A549 (cell line): Measurements from ENCODE around the gene TSC22D2. TPM values are rescaled to one million over a fixed set of nuclear protein-coding genes. Genes with fewer than 3 reads are reported as not detected.

ENCODE experiments used
- ATAC-seq, 2 experiments: fragments of 200-7000 bp in 1 of 2; fragments of >200 bp in 1 of 2; cut with Nextera tagmentation in 1 of 2; cut with Tn5 transposase in 1 of 2; 3 replicates each; pipeline versions ENCODE4 v1.8.0 to v1.9.1; 2018 to 2020; ENCODE audit warnings: mild to moderate bottlenecking in 1 of 2, moderate library complexity in 1 of 2
- CTCF ChIA-PET: fragments of 300-600 bp; sonication (Branson Sonifier 250); formaldehyde crosslinking; extraction: SDS; loops from one replicate; lab custom pipeline; 2021; ENCODE audit warnings: antibody characterized with exemption, inconsistent platforms; lab: Yijun Ruan, JAX
- POLR2A ChIA-PET: fragments of 350-600 bp; formaldehyde crosslinking; extraction: SDS; loops from one replicate; lab custom pipeline; 2021; ENCODE audit warnings: antibody characterized with exemption, inconsistent platforms; lab: Yijun Ruan, JAX
- DNase-seq, 2 experiments: peaks; one replicate each; pipeline versions ENCODE4 v3.0.0 to v3.0.0-alpha.2; 2011 to 2016; ENCODE audit warnings: low read depth in 1 of 2, low spot score in 1 of 2
- FAIRE-seq: peaks from 2 replicates; lab custom pipeline; 2011; peaks lifted over from hg19 to GRCh38; lab: Jason Lieb, UNC
- H3K27ac ChIP-seq, 2 experiments: fragments of >200 bp; sonication (Bioruptor Twin); formaldehyde crosslinking; 3 replicates each; pipeline ENCODE4 v1.5.1; 2016 to 2017
- H3K4me1 ChIP-seq: fragments of >200 bp; sonication (Bioruptor Twin); formaldehyde crosslinking; 3 replicates; pipeline ENCODE4 v1.6.1; 2016
- H3K4me2 ChIP-seq: fragments of >200 bp; sonication (Bioruptor Twin); formaldehyde crosslinking; 3 replicates; pipeline ENCODE4 v1.6.1; 2016
- H3K4me3 ChIP-seq: fragments of >200 bp; sonication (Bioruptor Twin); formaldehyde crosslinking; 3 replicates; pipeline ENCODE4 v1.5.1; 2016
- H3K9me3 ChIP-seq: fragments of >200 bp; sonication (Bioruptor Twin); formaldehyde crosslinking; 3 replicates; pipeline ENCODE4 v1.6.1; 2016
- CEBPB ChIP-seq, 2 experiments: fragments of >200 bp in 1 of 2; sonication (Bioruptor Twin) in 1 of 2; formaldehyde crosslinking in 1 of 2; IDR thresholded peaks; 2 replicates each; pipeline ENCODE4 v1.6.1; 2012 to 2016
- EHMT2 ChIP-seq: fragments of 200-600 bp; sonication (generic); IDR thresholded peaks from 2 replicates; pipeline ENCODE4 v1.6.1; 2016; ENCODE audit warnings: antibody characterized with exemption, low read depth, mild to moderate bottlenecking, moderate library complexity
- ESRRA ChIP-seq: fragments of 150-350 bp; IDR thresholded peaks from 2 replicates; pipeline ENCODE4 v1.6.1; 2014; ENCODE audit warnings: mild to moderate bottlenecking, low read length, borderline replicate concordance
- FOSL2 ChIP-seq, 2 experiments: fragments of 450-650 bp in 1 of 2; fragments of >200 bp in 1 of 2; sonication (Bioruptor Twin) in 1 of 2; formaldehyde crosslinking; IDR thresholded peaks; 2 replicates each; pipeline versions ENCODE4 v1.5.0 to v1.6.1; 2016 to 2020; ENCODE audit warnings: mild to moderate bottlenecking in 1 of 2, moderate library complexity in 1 of 2
- HOXA7 ChIP-seq: fragments of 250-450 bp; sonication (Bioruptor Pico); IDR thresholded peaks from 2 replicates; pipeline ENCODE4 v1.5.0; 2020; ENCODE audit warnings: mild to moderate bottlenecking, moderate library complexity
- HOXB13 ChIP-seq: fragments of 250-450 bp; sonication (Bioruptor Pico); IDR thresholded peaks from 2 replicates; pipeline ENCODE4 v1.5.0; 2020; ENCODE audit warnings: low read depth, mild to moderate bottlenecking, moderate library complexity
- HOXB5 ChIP-seq: fragments of 250-450 bp; sonication (Bioruptor Pico); IDR thresholded peaks from 2 replicates; pipeline ENCODE4 v1.5.0; 2020; ENCODE audit warnings: mild to moderate bottlenecking, moderate library complexity
- JUN ChIP-seq, 2 experiments: fragments of >200 bp; sonication (Bioruptor Twin); formaldehyde crosslinking; IDR thresholded peaks; 2 replicates in 1 of 2; 3 replicates in 1 of 2; pipeline ENCODE4 v1.6.1; 2016 to 2017
- JUNB ChIP-seq: fragments of >200 bp; sonication (Bioruptor Twin); formaldehyde crosslinking; IDR thresholded peaks from 2 replicates; pipeline ENCODE4 v1.6.1; 2016
- MAFK ChIP-seq: fragments of 450-650 bp; IDR thresholded peaks from 2 replicates; pipeline ENCODE4 v1.6.1; 2014; ENCODE audit not compliant: partially characterized antibody
- MAZ ChIP-seq: fragments of 150-350 bp; IDR thresholded peaks from 2 replicates; pipeline ENCODE4 v1.6.1; 2014; ENCODE audit warnings: antibody characterized with exemption, low read depth, low read length, borderline replicate concordance
- POLR2A ChIP-seq: IDR thresholded peaks from 2 replicates; pipeline ENCODE4 v1.6.1; 2012; ENCODE audit warnings: mild to moderate bottlenecking, low read length
- RARB ChIP-seq: fragments of 250-450 bp; sonication (Bioruptor Pico); IDR thresholded peaks from 2 replicates; pipeline ENCODE4 v1.8.0; 2021; ENCODE audit warnings: mild to moderate bottlenecking, moderate library complexity
- RFX5 ChIP-seq: fragments of 450-650 bp; IDR thresholded peaks from 2 replicates; pipeline ENCODE4 v1.7.1; 2014; ENCODE audit warnings: antibody characterized with exemption, mild to moderate bottlenecking, moderate library complexity
- SMC3 ChIP-seq: fragments of >200 bp; sonication (Bioruptor Twin); formaldehyde crosslinking; IDR thresholded peaks from 3 replicates; pipeline ENCODE4 v1.6.1; 2018; ENCODE audit warnings: inconsistent platforms
- ZSCAN20 ChIP-seq: fragments of 250-450 bp; sonication (Bioruptor Pico); IDR thresholded peaks from 2 replicates; pipeline ENCODE4 v1.8.0; 2022; ENCODE audit warnings: mild to moderate bottlenecking, moderate library complexity
- WGBS: methylation state at CpG from one replicate; pipeline ENCODE4 v1.1.6; 2017; ENCODE audit errors: missing lambda C conversion rate; 5-methylcytosine and 5-hydroxymethylcytosine counted together
- polyA plus RNA-seq, 4 experiments: library from polyadenylated mRNA; depleted of rRNA in 3 of 4; stranded (reverse); fragments of >200 nt; fragmentation: RNase III in 1 of 4; extraction: RNeasy Plus Mini Kit Qiagen cat#74134 plus additional on column Dnase treatment in 1 of 4; gene quantifications; 2 replicates in 3 of 4; 3 replicates in 1 of 4; pipeline ENCODE4 v1.2.3, GENCODE V29; 2011 to 2017
- TF ChIP-seq, protein P1 (sequence below): IDR thresholded peaks from 2 replicates; pipeline ENCODE4 v1.6.1; 2012; ENCODE audit warnings: low read depth, borderline replicate concordance
- TF ChIP-seq, protein P2 (sequence below): fragments of >200 bp; sonication (Bioruptor Twin); formaldehyde crosslinking; IDR thresholded peaks from 3 replicates; pipeline ENCODE4 v1.5.1; 2016
- TF ChIP-seq, protein P3 (sequence below): fragments of 150-350 bp; IDR thresholded peaks from 2 replicates; pipeline ENCODE4 v1.6.1; 2014; ENCODE audit warnings: low read depth, mild to moderate bottlenecking, low read length
- TF ChIP-seq, protein P4 (sequence below): fragments of >200 bp; sonication (Bioruptor Twin); formaldehyde crosslinking; IDR thresholded peaks from 3 replicates; pipeline ENCODE4 v1.6.1; 2016

TSC22D2 gene
- polyA plus RNA-seq, 2 of the 4 experiments (the other 2 are of a cell fraction) = 8.8 to 13.9 TPM

- CTCF ChIA-PET = no interaction called here
- WGBS = 79% methylated on average over 5 of the region's 5 CpGs
Observed at GRCh38 chr3:150436161-150436560, 28.1 kb downstream of the TSC22D2 start.

DNA sequence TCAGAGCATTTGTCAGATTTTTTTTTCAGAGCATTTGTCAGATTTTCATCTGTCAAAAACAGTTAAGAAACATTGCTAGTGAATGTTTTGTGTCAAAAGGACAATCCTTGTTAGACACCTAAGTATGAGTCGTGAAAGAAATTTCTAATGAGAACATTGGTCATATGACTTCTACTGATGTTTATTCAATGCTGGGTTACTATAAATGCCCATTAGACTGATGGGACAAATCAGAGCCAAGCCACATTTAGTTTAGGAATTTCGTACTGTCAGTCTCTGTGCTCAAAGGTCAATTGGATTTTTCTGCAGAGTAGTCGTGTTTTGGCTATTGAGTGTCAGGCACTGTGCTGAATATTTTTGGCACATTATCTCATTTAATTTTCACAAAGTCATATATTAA lies 31.6 kb downstream of the TSC22D2 start:
- Histone ChIP-seq H3K4me2 (no peak overlapping the region), H3K9me3 (no peaks in the 10 kb centered on the region), H3K4me3 (no peak overlapping the region), H3K4me1 (peaks cover 17% of the 10 kb centered on the region; the same call in 2 of the 3 replicates), H3K27ac (no peak overlapping the region)
- no peak for TF ChIP-seq EHMT2
- FAIRE-seq (peak; percentile 54), ATAC-seq (no peak), DNase-seq (no peak)
- ChIA-PET POLR2A (no interaction called here), CTCF (interaction anchor here (1.3 kb wide), 1 partner anchor 55 kb away, joined by 4 read pairs; no protein-coding TSS in a partner anchor)
- 72% methylated on average over 3 of the region's 3 CpGs for WGBS

More at GRCh38 chr3:150436161-150436560, 28.1 kb downstream of the TSC22D2 start:
- peaks cover 8% of the 10 kb centered on the region; the same call in 1 of the 3 replicates for H3K4me1 ChIP-seq
- TF ChIP-seq JUN (IDR thresholded peaks at IDR 0.05) = no peak
- no peak for TF ChIP-seq POLR2A
- TF ChIP-seq MAFK = no peak
- TF ChIP-seq RFX5 = no peak
- TF ChIP-seq JUNB = no peak
- no peak for TF ChIP-seq HOXA7 (CRISPR knock-in tag)
- TF ChIP-seq CEBPB (IDR thresholded peaks at IDR 0.05) = no peak
- no peak for TF ChIP-seq SMC3
- TF ChIP-seq, protein P1, sequence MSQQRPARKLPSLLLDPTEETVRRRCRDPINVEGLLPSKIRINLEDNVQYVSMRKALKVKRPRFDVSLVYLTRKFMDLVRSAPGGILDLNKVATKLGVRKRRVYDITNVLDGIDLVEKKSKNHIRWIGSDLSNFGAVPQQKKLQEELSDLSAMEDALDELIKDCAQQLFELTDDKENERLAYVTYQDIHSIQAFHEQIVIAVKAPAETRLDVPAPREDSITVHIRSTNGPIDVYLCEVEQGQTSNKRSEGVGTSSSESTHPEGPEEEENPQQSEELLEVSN = no peak
- no peak for TF ChIP-seq HOXB5 (CRISPR knock-in tag)
- no peak for TF ChIP-seq HOXB13 (CRISPR knock-in tag)
- H3K27ac ChIP-seq = no peak overlapping the region
- POLR2A ChIA-PET = no interaction called here
- H3K9me3 ChIP-seq = no peaks in the 10 kb centered on the region
- no peak for DNase-seq
- no peak overlapping the region for H3K4me2 ChIP-seq
- FAIRE-seq = no peak
- no peak for ATAC-seq
- H3K4me3 ChIP-seq = no peak overlapping the region

- Histone ChIP-seq H3K9me3 (no peaks in the 10 kb centered on the region), H3K4me2 (no peak overlapping the region), H3K4me1 (peaks cover 37% of the 10 kb centered on the region), H3K4me3 (no peak overlapping the region), H3K27ac (no peak overlapping the region)
- POLR2A ChIA-PET = no interaction called here
- TF ChIP-seq, protein P2, sequence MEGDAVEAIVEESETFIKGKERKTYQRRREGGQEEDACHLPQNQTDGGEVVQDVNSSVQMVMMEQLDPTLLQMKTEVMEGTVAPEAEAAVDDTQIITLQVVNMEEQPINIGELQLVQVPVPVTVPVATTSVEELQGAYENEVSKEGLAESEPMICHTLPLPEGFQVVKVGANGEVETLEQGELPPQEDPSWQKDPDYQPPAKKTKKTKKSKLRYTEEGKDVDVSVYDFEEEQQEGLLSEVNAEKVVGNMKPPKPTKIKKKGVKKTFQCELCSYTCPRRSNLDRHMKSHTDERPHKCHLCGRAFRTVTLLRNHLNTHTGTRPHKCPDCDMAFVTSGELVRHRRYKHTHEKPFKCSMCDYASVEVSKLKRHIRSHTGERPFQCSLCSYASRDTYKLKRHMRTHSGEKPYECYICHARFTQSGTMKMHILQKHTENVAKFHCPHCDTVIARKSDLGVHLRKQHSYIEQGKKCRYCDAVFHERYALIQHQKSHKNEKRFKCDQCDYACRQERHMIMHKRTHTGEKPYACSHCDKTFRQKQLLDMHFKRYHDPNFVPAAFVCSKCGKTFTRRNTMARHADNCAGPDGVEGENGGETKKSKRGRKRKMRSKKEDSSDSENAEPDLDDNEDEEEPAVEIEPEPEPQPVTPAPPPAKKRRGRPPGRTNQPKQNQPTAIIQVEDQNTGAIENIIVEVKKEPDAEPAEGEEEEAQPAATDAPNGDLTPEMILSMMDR = no peak
- TF ChIP-seq, protein P3, sequence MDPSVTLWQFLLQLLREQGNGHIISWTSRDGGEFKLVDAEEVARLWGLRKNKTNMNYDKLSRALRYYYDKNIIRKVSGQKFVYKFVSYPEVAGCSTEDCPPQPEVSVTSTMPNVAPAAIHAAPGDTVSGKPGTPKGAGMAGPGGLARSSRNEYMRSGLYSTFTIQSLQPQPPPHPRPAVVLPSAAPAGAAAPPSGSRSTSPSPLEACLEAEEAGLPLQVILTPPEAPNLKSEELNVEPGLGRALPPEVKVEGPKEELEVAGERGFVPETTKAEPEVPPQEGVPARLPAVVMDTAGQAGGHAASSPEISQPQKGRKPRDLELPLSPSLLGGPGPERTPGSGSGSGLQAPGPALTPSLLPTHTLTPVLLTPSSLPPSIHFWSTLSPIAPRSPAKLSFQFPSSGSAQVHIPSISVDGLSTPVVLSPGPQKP = no peak
- no peak for TF ChIP-seq ZSCAN20 (CRISPR knock-in tag)
- no peak for TF ChIP-seq RARB (CRISPR knock-in tag)
- TF ChIP-seq ESRRA = no peak
- TF ChIP-seq, protein P4, sequence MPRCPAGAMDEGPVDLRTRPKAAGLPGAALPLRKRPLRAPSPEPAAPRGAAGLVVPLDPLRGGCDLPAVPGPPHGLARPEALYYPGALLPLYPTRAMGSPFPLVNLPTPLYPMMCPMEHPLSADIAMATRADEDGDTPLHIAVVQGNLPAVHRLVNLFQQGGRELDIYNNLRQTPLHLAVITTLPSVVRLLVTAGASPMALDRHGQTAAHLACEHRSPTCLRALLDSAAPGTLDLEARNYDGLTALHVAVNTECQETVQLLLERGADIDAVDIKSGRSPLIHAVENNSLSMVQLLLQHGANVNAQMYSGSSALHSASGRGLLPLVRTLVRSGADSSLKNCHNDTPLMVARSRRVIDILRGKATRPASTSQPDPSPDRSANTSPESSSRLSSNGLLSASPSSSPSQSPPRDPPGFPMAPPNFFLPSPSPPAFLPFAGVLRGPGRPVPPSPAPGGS = no peak
- TF ChIP-seq FOSL2 (IDR thresholded peaks at IDR 0.05) = no peak
- peak; percentile 31; the same call in 1 of the 2 replicates for TF ChIP-seq FOSL2 (CRISPR knock-in tag; IDR thresholded peaks at IDR 0.05)
- no peak for TF ChIP-seq MAZ
- CTCF ChIA-PET = interaction anchor here (1.0 kb wide), 1 partner anchor 34 kb away, joined by 3 read pairs; no protein-coding TSS in a partner anchor
- FAIRE-seq (peak; percentile 80), DNase-seq (no peak), ATAC-seq (no peak)
- 68% methylated on average over 2 of the region's 2 CpGs for WGBS
Observed at GRCh38 chr3:150443331-150443741, 35.2 kb downstream of the TSC22D2 start.
